Measurements from ENCODE around the gene HAP1.
A peak's percentile ranks its signal among the peaks of the same experiment; 100 is the strongest.
"Not testable (repeated sequence)": the region's sequence is repeated elsewhere in the genome, so short reads cannot be mapped to it uniquely, and the experiment has no call there.

Gene HAP1

GRCh38 chr17:41689497-41690299 lies 44.7 kb downstream of the HAP1 start:
- peak; percentile 50 to 61 for DNase-seq

- peak; percentile 100 for DNase-seq
These were observed 45.6 kb downstream of the HAP1 start, which contains the start of gene EIF1 for GRCh38 chr17:41688641-41689496. Gene EIF1 (plus strand): TSS chr17:41688885. CDS start chr17:41689039, 154 bp downstream.

GRCh38 chr17:41687828-41688640 lies 46.4 kb downstream of the HAP1 start:
- peak; percentile 60 to 71 for DNase-seq

GRCh38 chr17:41686281-41686680 lies 48.2 kb downstream of the HAP1 start:
- no peak for DNase-seq

GRCh38 chr17:41685753-41686152 lies 48.7 kb downstream of the HAP1 start:
- not testable (repeated sequence) for DNase-seq

- DNase-seq = no peak
These were observed 50.4 kb downstream of the HAP1 start for GRCh38 chr17:41684035-41684434.

- DNase-seq = no peak
These were observed 50.9 kb downstream of the HAP1 start for GRCh38 chr17:41683441-41684007.

GRCh38 chr17:41682631-41683030 lies 51.8 kb downstream of the HAP1 start:
- no peak for DNase-seq

GRCh38 chr17:41681776-41682175 lies 52.7 kb downstream of the HAP1 start:
- DNase-seq = no peak

- no peak for DNase-seq
These were observed 53.9 kb downstream of the HAP1 start for GRCh38 chr17:41680426-41681040.

- no peak for DNase-seq
These were observed 54.6 kb downstream of the HAP1 start for GRCh38 chr17:41679740-41680425.

GRCh38 chr17:41678907-41679739 lies 55.3 kb downstream of the HAP1 start:
- peak; percentile 49 to 71 for DNase-seq

GRCh38 chr17:41678411-41678906 lies 56.0 kb downstream of the HAP1 start:
- peak in 1 of 2 experiments; percentile 29 for DNase-seq

- no peak for DNase-seq
These were observed 58.4 kb downstream of the HAP1 start for GRCh38 chr17:41676058-41676419.

GRCh38 chr17:41675157-41676057 lies 59.0 kb downstream of the HAP1 start:
- not testable (repeated sequence) for DNase-seq

Measured in activated CD4-positive, alpha-beta T cell treated with anti-CD3 and anti-CD28 coated beads, Interleukin-2, amount 50 U/mL, for 48 hours (primary cell).